HG03060 (cell line): ENCODE measurements around the gene QRICH1.

Experiments used
- ATAC-seq: cut with Tn5 transposase; IDR thresholded peaks from one replicate; pipeline ENCODE4 v1.9.1; 2021; ENCODE audit warnings: low read depth, moderate number of reproducible peaks; ENCODE audit not compliant: unreplicated experiment

QRICH1 gene

DNA sequence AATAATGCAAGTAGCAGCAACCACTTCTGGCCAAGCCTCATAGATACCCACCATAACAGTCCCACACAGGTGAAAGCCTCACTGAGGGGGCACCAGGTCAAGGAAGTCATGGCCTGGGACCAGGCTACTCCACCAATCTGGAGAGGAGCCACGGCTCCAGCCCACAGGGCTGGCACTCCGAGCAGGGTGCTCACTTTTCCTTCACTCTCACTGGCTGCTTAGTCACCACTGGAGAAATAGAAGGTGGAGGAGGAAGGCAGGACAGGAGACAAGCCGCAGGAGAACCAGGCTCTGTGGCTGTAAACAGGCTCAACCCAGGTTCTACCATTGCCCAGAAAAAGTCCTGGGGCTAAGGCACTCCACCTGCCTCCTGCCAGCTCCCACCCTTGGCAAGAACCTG is 25.6 kb upstream of the QRICH1 start:
- no peak for ATAC-seq

GRCh38 chr3:49119036-49119435 is 25.2 kb upstream of the QRICH1 start:
- ATAC-seq = no peak

DNA sequence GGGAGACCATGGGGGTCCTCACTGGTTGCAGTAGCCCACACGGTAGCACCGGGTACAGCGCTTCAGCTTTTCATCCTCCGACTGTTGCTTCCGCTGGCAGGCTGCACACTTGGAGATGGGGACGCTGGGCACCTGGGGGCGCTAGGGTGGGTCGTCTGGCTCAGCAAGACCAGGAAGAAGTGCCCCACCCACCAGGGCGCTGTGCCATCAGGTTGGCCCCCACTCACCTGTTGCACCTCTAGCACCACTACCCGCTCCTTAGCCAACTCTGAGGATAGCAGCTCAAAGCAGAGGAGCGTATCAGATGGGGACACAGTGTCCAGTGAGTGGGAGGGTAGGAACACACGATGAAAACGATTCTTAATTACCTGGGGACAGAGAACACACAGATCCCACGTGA is 18.4 kb upstream of the QRICH1 start:
- no peak for ATAC-seq

DNA sequence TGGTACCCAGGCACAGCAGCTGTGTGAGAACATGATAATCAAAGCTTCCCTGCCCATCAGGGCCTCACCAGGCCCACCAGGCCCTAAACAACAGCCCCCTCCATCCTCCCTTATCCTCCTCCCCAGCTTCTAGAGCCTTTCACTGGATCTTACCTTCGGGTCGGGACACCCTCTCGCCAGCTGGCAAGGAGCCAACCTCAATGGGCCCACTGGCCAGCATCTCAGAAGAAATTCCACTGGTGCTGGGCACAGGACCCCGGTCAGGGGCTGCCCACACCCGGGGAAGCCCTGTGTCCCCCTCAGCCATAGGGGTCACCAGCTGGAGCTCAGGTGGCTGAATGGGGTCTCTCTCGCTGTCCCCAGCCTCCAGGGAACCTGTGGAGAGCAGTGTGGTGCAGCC is 17.5 kb upstream of the QRICH1 start:
- no peak for ATAC-seq

DNA sequence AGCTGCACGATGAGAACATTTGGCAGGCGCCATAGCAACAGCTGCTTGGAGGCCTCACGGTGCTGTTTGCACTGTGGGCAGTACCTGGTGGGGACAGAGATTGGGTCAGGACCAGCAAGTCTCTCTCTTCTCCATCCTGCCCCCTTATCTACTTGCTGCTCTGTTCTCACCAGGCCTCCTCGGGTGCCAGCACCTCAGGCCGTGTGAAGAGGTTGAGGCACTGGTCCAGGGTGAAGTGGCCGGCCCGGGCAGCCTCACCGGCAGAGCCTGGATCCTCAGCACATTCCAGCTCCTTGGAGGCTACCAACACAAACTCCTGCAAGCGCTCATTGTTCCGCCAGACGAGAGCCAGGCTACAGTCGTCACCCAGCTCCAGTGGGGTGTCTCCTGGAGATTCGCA is 16.9 kb upstream of the QRICH1 start:
- ATAC-seq = no peak

DNA sequence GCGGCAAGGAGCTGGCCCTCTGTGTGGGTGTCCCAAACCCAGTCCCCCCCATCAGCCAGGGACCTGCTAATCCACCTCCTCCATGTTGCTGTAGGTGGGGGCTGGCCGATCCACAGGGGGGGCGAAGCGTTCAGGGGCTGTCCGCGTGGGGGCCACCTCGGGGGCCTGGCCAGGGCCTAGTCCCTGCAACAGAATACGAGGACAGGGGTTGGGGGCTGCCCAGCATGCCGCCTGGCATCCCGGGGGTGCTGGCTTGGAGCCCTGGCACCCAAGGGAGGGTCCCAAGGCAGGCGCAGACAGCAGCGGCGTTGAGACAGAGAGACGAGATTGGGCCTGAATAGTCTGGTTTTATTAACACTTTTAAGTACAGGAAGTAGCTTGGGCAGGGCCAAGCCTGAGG is 14.5 kb upstream of the QRICH1 start:
- no peak for ATAC-seq

DNA sequence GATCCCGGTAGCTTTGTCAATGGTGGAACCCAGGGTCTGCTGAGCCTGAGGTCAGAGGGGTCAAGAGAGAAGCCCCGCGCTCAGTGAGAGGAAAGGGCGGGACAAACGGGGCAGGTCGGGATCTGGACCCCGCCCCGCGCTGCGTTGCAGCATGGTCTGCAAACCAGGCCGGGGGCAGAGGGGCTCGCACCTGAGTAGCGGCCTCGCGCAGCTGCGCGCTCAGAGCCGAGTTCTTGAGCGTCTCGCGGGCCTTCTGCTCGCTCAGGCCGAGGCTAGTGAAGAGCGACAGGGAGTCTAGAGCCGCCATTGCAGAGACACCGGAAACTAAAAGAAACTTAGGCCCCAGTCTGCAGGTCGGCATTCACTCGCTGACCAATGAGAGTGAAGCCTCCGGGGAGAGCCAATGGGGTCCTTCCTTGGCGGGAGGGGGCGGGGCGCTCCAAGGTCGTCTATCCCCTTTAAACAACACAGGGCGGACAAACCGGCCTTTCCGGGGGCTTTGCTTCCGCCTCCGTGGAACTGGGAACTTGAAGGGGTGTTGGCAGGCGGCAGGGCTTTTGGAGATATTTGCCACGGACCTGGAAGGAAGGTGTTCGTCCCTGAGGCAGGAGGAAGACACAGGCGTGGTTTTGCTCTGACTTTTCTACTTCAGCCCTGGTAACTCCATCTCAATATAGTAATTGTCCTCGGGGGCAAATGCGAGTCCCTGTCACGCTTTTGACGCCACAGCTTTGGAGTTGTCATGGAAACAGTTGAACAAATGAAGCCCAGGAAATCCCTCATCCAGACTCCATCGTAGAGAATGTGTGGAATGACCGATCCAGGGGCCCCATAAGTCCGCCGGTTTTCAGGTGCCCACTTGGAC is 10.8 kb upstream of the QRICH1 start, which contains the start of gene QARS1:
QARS1 (minus strand) TSS at position 331 of the 865 bp plus-strand sequence; CDS start at position 307, 24 bp downstream.
- no peak for ATAC-seq

- ATAC-seq = no peak
Measured at GRCh38 chr3:49104052-49104426, 10.2 kb upstream of the QRICH1 start.

DNA sequence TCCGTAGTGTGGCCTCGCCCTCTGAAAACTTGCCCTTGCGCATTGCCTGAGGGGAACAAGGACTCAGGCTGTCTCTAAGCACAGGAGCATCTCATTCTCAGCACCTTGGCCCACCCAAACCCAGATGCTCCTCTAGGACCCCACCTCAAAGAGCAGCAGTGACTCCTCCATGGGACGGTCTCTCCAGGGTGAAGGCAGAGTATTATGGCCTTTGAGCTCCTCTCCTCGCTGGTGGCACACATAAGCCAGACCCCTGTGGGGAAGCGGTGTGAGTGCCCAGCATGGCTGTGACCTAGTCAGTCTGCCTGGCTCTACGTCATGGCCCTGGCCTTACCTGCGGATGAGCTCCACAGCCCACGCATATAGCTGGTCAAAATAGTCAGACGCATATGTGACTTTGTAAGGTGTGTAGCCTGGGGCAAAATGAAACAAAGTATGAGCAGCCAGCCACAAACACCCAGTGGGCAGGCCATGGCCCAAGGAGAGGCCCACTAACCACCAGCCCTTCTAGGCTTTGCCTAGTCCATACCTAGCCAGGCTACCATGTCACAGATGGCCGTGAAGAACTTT is 6.3 kb upstream of the QRICH1 start:
- no peak for ATAC-seq

- no peak for ATAC-seq
Measured at GRCh38 chr3:49098910-49099630, 5.2 kb upstream of the QRICH1 start.

DNA sequence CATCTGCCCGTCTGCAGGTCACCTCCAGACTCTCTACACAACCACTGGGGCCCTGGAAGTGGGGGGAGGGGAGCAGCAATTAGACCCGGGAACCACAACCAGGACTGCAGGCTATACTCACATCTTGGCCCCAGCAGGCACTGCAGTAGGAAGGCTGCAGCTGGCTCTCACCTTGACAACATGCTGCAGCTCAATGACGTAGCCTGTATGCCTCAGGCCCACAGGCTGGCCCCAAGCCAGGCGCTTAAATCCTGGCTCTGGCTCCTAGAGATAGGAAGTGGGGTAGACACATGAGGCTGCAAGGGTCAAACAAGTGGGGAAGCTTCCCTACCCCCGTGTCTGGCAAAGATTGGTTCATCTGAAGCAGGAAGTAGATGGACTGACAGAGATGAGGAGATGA is 4.6 kb upstream of the QRICH1 start:
- ATAC-seq = no peak

GRCh38 chr3:49092938-49093852 is 676 bp downstream of the QRICH1 start:
- peak; percentile 27 for ATAC-seq

- no peak for ATAC-seq
Measured at GRCh38 chr3:49081429-49081828, 12.4 kb downstream of the QRICH1 start.

GRCh38 chr3:49079270-49079669 is 14.6 kb downstream of the QRICH1 start:
- ATAC-seq = no peak

DNA sequence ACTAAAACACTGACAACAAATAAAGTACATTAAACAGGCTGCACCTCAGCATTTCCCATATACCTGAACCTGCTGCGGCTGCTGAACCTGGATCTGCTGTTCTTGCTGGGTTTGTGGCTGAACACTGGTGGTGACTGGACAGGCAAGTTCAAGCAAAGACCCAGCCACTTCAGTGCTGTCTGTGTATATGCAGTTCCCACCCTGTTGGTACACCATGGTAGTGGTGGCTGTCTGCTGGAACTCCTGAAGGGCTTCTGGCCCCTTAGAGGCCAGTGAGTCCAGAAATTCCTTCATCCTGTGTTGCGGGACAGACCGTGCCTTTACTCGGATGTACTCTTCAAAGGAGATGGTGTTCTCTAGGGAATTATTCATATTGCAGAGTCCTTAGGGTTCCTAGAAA is 17.2 kb downstream of the QRICH1 start:
- ATAC-seq = no peak

DNA sequence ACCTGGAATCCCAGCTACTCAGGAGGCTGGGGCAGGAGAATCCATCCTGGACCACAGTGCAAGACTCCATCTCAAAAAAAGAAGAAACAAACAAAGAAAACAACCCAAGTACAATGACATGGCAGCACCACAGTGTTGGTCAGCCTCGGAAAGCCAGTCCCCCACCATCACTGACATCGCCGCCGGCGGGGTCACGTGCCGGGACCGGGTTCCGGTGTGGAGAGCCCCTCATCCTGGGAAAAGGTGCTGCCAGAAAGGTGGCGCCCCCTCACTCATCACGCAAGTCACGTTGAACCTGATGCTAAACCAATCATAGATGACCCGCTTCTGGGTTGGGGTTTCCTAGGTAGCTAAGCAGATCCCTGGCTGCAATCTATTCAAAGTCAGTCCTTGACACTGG is 17.8 kb downstream of the QRICH1 start:
- ATAC-seq = no peak

GRCh38 chr3:49058011-49058410 is 35.9 kb downstream of the QRICH1 start:
- no peak for ATAC-seq

DNA sequence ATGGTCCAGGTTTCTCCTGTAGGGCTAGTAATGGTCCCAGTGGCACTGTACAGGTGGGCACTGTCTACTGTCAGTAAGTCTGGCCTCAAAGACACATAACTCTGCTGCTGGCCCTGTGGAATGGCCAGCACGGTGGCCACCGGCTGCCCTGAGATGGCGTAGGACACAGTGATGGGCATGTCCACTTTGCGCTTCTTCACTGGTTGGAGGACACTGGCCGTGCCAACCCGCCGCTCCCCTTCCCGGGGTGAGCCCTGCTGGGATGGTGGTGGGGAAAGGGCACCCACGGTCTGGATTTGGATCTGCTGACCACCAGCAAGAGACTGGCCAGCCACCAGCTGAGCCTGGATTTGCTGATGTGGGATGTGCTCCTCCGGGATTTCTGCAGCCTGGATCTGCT is 36.6 kb downstream of the QRICH1 start:
- ATAC-seq = no peak

GRCh38 chr3:49054344-49054862 is 39.5 kb downstream of the QRICH1 start:
- no peak for ATAC-seq

DNA sequence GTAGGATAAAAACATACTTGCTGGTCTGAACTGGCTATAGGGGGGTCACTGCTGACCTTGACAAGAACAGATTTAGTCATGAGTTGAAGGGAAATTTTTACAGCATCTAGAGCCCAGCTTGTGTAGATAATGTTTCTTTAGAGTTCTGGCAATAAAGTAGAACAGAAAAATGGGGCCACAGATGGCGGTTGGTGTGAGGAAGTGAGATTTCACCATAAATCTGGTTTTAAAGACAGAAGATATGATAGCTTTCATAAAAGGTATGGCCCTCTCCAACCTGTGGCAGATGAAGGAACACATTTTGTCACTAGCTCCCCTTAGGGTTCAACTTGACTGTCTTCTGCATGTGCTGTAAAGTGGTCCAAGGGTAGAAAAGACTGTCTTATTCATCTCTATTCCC is 40.3 kb downstream of the QRICH1 start:
- ATAC-seq = no peak
